Glutamatergic neuron (in vitro differentiated cells): Measurements from ENCODE around the gene CHD9NB. TPM values are rescaled to one million over a fixed set of nuclear protein-coding genes. Genes with fewer than 3 reads are reported as not detected.

ENCODE experiments used
- DNase-seq: peaks from one replicate; pipeline ENCODE4 v3.0.0; 2022
- H3K27ac Mint-ChIP-seq: one replicate; pipeline ENCODE4 v1.8.0; 2020; ENCODE audit warnings: mild to moderate bottlenecking, mixed read lengths, inconsistent platforms; ENCODE audit not compliant: unreplicated experiment
- H3K27me3 Mint-ChIP-seq: one replicate; pipeline ENCODE4 v1.8.0; 2020; ENCODE audit warnings: mild to moderate bottlenecking, moderate library complexity, mixed read lengths, inconsistent platforms; ENCODE audit not compliant: unreplicated experiment
- H3K36me3 Mint-ChIP-seq: one replicate; pipeline ENCODE4 v1.8.0; 2020; ENCODE audit warnings: mild to moderate bottlenecking, mixed read lengths, inconsistent platforms; ENCODE audit not compliant: unreplicated experiment
- H3K4me1 Mint-ChIP-seq: one replicate; pipeline ENCODE4 v1.8.0; 2020; ENCODE audit warnings: mild to moderate bottlenecking, low read depth, mixed read lengths, inconsistent platforms; ENCODE audit not compliant: unreplicated experiment
- H3K4me3 Mint-ChIP-seq: one replicate; pipeline ENCODE4 v1.8.0; 2020; ENCODE audit warnings: mild to moderate bottlenecking, mixed read lengths, inconsistent platforms; ENCODE audit not compliant: unreplicated experiment
- H3K9me3 Mint-ChIP-seq: one replicate; pipeline ENCODE4 v1.8.0; 2020; ENCODE audit warnings: mild to moderate bottlenecking, moderate library complexity, mixed read lengths, inconsistent platforms; ENCODE audit not compliant: unreplicated experiment
- total RNA-seq: library from RNA; stranded (reverse); fragmentation: NEBNext Ultra II Directional; extraction: Animal tissue kit (Norgen Biotek cat#: 25700); gene quantifications from one replicate; pipeline ENCODE4 v1.2.1, GENCODE V29; 2021; ENCODE audit not compliant: unreplicated experiment
- TF ChIP-seq, protein P1 (sequence below): fragments of 200-600 bp; sonication (generic); IDR thresholded peaks from one replicate; pipeline ENCODE4 v1.5.0; 2021; ENCODE audit not compliant: partially characterized antibody, unreplicated experiment

The CHD9NB gene
- total RNA-seq, 1 donor from 2014 or later: 1.8 TPM

- Mint-ChIP-seq H3K27ac (no peak overlapping the region), H3K36me3 (no peaks in the 10 kb centered on the region), H3K9me3 (peaks cover 1% of the 10 kb centered on the region), H3K27me3 (no peaks in the 10 kb centered on the region), H3K4me3 (no peak overlapping the region), H3K4me1 (peaks cover 2% of the 10 kb centered on the region)
- DNase-seq: no peak
- TF ChIP-seq, protein P1, sequence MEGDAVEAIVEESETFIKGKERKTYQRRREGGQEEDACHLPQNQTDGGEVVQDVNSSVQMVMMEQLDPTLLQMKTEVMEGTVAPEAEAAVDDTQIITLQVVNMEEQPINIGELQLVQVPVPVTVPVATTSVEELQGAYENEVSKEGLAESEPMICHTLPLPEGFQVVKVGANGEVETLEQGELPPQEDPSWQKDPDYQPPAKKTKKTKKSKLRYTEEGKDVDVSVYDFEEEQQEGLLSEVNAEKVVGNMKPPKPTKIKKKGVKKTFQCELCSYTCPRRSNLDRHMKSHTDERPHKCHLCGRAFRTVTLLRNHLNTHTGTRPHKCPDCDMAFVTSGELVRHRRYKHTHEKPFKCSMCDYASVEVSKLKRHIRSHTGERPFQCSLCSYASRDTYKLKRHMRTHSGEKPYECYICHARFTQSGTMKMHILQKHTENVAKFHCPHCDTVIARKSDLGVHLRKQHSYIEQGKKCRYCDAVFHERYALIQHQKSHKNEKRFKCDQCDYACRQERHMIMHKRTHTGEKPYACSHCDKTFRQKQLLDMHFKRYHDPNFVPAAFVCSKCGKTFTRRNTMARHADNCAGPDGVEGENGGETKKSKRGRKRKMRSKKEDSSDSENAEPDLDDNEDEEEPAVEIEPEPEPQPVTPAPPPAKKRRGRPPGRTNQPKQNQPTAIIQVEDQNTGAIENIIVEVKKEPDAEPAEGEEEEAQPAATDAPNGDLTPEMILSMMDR: no peak
These were observed 33.8 kb downstream of the CHD9NB start for GRCh38 chr16:53018834-53019416.

DNA sequence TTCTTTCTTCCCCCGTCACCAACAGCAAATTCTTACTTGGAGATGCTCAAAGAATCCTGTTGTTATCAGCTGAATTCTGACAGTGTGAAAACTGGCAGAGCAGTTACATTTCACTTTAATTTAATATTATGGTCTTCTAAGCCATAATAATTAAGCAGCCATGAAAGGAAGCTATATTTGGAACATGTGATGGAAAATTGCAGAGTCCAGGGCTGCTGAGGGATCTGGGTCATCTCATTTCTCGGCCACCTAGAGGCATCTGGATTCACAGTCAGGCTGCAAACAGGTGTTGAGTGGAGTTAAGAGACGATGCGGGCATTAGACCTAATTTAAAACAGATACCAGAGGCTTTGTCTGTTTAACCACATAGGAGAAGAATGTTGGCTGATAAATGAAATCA, 38.4 kb downstream of the CHD9NB start:
- H3K27me3 Mint-ChIP-seq: no peaks in the 10 kb centered on the region
- H3K4me3 Mint-ChIP-seq: no peak overlapping the region
- H3K27ac Mint-ChIP-seq: no peak overlapping the region
- no peaks in the 10 kb centered on the region for H3K9me3 Mint-ChIP-seq
- TF ChIP-seq, protein P1: no peak
- H3K36me3 Mint-ChIP-seq: no peaks in the 10 kb centered on the region
- DNase-seq: no peak
- no peaks in the 10 kb centered on the region for H3K4me1 Mint-ChIP-seq

DNA sequence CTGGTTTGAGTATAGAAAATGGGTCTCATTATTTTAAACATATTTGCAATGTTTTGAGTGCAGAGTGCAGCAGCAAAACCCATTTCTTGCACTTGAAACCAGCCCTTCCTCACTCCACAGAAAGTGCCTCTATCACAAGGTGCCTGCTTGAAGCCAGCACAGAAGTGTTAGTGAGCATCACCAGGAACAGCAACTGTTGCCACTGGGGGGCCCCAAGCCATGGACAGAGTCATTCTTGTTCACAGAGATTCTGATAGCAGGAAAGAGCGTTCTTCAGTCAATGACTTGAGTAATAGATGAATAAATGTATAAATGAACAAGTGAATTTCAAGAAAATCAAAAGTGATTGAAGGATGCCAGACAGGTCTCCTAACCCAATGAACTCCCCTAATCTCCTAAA, 45.6 kb downstream of the CHD9NB start:
- Mint-ChIP-seq H3K4me3 (no peak overlapping the region), H3K27ac (no peak overlapping the region), H3K27me3 (no peaks in the 10 kb centered on the region), H3K4me1 (no peaks in the 10 kb centered on the region), H3K36me3 (no peaks in the 10 kb centered on the region), H3K9me3 (no peaks in the 10 kb centered on the region)
- TF ChIP-seq, protein P1: no peak
- no peak for DNase-seq

DNA sequence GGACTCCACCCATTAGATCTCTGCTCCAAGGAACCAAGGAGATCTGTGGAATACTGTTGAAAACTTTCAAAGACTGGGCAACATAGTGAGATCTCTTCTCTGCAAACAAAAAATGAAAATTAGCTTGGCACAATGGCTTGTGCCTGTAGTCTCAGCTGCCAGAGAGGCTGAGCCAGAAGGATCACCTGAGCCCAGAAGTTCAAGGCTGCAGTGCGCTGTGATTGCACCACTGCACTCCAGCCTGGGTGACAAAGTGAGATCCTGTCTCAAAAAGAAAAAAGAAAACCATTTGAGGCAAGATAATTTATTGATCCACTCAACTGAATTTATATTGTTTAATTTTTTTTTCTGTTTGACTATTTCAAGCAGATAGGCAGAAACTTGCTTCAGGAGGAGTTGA, 54.8 kb downstream of the CHD9NB start:
- Mint-ChIP-seq H3K36me3 (no peaks in the 10 kb centered on the region), H3K27me3 (peaks cover 4% of the 10 kb centered on the region), H3K4me3 (no peak overlapping the region), H3K27ac (no peak overlapping the region), H3K9me3 (no peaks in the 10 kb centered on the region), H3K4me1 (no peaks in the 10 kb centered on the region)
- no peak for DNase-seq
- TF ChIP-seq, protein P1: no peak

DNA sequence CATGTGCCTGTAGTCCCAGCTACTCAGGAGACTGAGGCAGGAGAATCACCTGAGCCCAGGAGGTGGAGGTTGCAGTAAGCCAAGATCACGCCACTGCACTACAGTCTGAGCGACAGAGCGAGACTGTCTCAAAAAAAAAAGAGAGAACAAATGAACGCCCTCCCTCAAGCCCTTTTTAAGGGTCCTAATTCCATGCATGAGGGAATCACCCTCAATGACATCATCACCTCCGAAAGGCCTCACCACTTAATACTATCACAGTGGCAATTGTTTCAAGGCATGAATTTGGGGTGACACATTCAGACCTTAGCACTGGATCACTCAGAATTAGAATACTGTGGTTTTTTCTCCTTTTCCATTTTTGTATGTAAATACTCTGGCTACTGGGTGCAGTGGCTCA, 57.8 kb downstream of the CHD9NB start:
- TF ChIP-seq, protein P1: no peak
- Mint-ChIP-seq H3K9me3 (no peaks in the 10 kb centered on the region), H3K27ac (no peak overlapping the region)

More for the DNA sequence above, 57.8 kb downstream of the CHD9NB start:
- Mint-ChIP-seq H3K4me1 (no peaks in the 10 kb centered on the region), H3K27me3 (peaks cover 4% of the 10 kb centered on the region), H3K4me3 (no peak overlapping the region), H3K36me3 (peaks cover 4% of the 10 kb centered on the region)
- no peak for DNase-seq
